ENCODE measurements around the gene HPX. TPM values are rescaled to one million over a fixed set of nuclear protein-coding genes. Genes with fewer than 3 reads are reported as not detected.

HPX gene
- under 1 TPM in 2 of 4 donors, not detected in 2; 0.33 to 0.67 TPM for total RNA-seq

- Histone ChIP-seq H3K27me3 (no peaks in the 10 kb centered on the region), H3K4me3 (replicated peaks in 1 of 3) (no peak within 1 kb of the TSS), H3K9me3 (no peaks in the 10 kb centered on the region), H3K4me1 (no peaks in the 10 kb centered on the region), H3K27ac (no peak within 1 kb of the TSS), H3K36me3 (no peaks in the 10 kb centered on the region)
- no peak for DNase-seq
- TF ChIP-seq, protein P1, sequence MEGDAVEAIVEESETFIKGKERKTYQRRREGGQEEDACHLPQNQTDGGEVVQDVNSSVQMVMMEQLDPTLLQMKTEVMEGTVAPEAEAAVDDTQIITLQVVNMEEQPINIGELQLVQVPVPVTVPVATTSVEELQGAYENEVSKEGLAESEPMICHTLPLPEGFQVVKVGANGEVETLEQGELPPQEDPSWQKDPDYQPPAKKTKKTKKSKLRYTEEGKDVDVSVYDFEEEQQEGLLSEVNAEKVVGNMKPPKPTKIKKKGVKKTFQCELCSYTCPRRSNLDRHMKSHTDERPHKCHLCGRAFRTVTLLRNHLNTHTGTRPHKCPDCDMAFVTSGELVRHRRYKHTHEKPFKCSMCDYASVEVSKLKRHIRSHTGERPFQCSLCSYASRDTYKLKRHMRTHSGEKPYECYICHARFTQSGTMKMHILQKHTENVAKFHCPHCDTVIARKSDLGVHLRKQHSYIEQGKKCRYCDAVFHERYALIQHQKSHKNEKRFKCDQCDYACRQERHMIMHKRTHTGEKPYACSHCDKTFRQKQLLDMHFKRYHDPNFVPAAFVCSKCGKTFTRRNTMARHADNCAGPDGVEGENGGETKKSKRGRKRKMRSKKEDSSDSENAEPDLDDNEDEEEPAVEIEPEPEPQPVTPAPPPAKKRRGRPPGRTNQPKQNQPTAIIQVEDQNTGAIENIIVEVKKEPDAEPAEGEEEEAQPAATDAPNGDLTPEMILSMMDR (IDR thresholded peaks at IDR 0.05), result no peak
- TF ChIP-seq POLR2A (IDR thresholded peaks at IDR 0.05), result no peak
- intact Hi-C loops (cut with DNase I), result no loop called here
- WGBS, 2 donors, result 58 to 64% methylated on average over 3 of the region's 3 CpGs
These were observed at the start of gene HPX for GRCh38 chr11:6440906-6441358. HPX (minus strand) TSS chr11:6440987; CDS start chr11:6440963, 24 bp downstream.

GRCh38 chr11:6489306-6489705, 48.5 kb upstream of the HPX start:
- no peak overlapping the region for H3K27ac ChIP-seq
- WGBS, 2 donors, result 90 to 92% methylated on average over 4 of the region's 4 CpGs
- H3K27me3 ChIP-seq, result no peaks in the 10 kb centered on the region
- peaks cover 0 to 10% of the 10 kb centered on the region in 2 donors for H3K36me3 ChIP-seq
- H3K4me3 ChIP-seq (replicated peaks in 1 of 3), result no peak overlapping the region
- TF ChIP-seq, protein P1 (IDR thresholded peaks at IDR 0.05), result no peak
- peaks cover 0 to 6% of the 10 kb centered on the region in 2 donors for H3K4me1 ChIP-seq
- DNase-seq, result no peak
- intact Hi-C loops (cut with DNase I), result no loop called here
- no peaks in the 10 kb centered on the region for H3K9me3 ChIP-seq

DNA sequence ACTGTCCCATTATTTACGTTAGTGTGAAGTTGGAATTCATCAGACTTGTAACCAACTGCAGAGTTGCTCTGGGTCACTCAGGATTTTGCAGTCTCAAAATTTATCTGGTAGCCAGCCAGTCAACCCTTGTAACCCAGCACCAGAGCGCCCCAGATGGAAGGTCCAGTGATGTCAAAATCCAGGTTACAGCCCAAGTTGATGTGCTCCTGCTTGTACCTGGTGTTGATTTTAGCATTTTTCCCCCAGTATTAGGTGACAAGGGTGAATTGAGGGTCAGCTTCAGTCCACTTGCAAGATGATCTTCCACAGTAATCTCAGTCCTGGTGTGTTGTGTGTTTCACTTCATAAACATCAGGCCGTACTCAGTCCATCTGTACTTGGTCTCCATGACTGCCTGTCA, 48.0 kb upstream of the HPX start:
- intact Hi-C loops (cut with DNase I), result no loop called here
- Histone ChIP-seq H3K36me3 (peaks cover 0 to 10% of the 10 kb centered on the region in 2 donors), H3K4me1 (peaks cover 0 to 6% of the 10 kb centered on the region in 2 donors), H3K27ac (no peak overlapping the region), H3K9me3 (no peaks in the 10 kb centered on the region), H3K27me3 (no peaks in the 10 kb centered on the region), H3K4me3 (replicated peaks in 1 of 3) (no peak overlapping the region)
- no peak for DNase-seq
- 93 to 95% methylated on average over 3 of the region's 3 CpGs for WGBS, 2 donors
- TF ChIP-seq, protein P1 (IDR thresholded peaks at IDR 0.05), result no peak
- no peak for TF ChIP-seq POLR2A (IDR thresholded peaks at IDR 0.05)

- intact Hi-C loops (cut with DNase I), result no loop called here
- Histone ChIP-seq H3K4me3 (replicated peaks in 1 of 3) (no peak overlapping the region), H3K36me3 (peaks cover 0 to 10% of the 10 kb centered on the region in 2 donors), H3K4me1 (peaks cover 0 to 6% of the 10 kb centered on the region in 2 donors), H3K9me3 (no peaks in the 10 kb centered on the region), H3K27me3 (no peaks in the 10 kb centered on the region), H3K27ac (no peak overlapping the region)
- no peak for DNase-seq
- 89 to 92% methylated on average over 6 of the region's 6 CpGs for WGBS, 2 donors
- TF ChIP-seq POLR2A (IDR thresholded peaks at IDR 0.05), result no peak
- TF ChIP-seq, protein P1 (IDR thresholded peaks at IDR 0.05), result no peak
These were observed 47.6 kb upstream of the HPX start for GRCh38 chr11:6488342-6488741.

GRCh38 chr11:6486938-6487337, 46.2 kb upstream of the HPX start:
- Histone ChIP-seq H3K9me3 (no peaks in the 10 kb centered on the region), H3K27ac (no peak overlapping the region), H3K4me1 (peaks cover 4 to 8% of the 10 kb centered on the region in 2 donors), H3K4me3 (replicated peaks in 1 of 3) (no peak overlapping the region), H3K36me3 (peaks cover 0 to 14% of the 10 kb centered on the region in 2 donors), H3K27me3 (no peaks in the 10 kb centered on the region)
- DNase-seq, result no peak
- TF ChIP-seq, protein P1 (IDR thresholded peaks at IDR 0.05), result no peak
- TF ChIP-seq POLR2A (IDR thresholded peaks at IDR 0.05), result no peak
- intact Hi-C loops (cut with DNase I), result no loop called here
- whole genome bisulfite sequencing, 2 donors, result 95 to 98% methylated on average over 1 of the region's 1 CpG

All from thyroid gland (tissue), 4 donors.